Measurements from ENCODE around the gene CCDC157.

CCDC157 gene

GRCh38 chr22:30356449-30357235 is at the start of gene CCDC157, which contains the start of gene SF3A1:
Gene CCDC157, plus strand, starts transcription at chr22:30357007. Its CDS starts 8,994 bp downstream, at chr22:30366001.
Gene SF3A1, minus strand, starts transcription at chr22:30356894. Its CDS starts 102 bp downstream, at chr22:30356792.
- peak within 1 kb of the TSS; percentile 82 for H3K4me3 ChIP-seq (ENCODE audit: low read depth, low read length)
- no peak for TF ChIP-seq CTCF (IDR thresholded peaks at IDR 0.05; ENCODE audit: borderline replicate concordance, insufficient read depth, low read depth, low read length)

GRCh38 chr22:30307041-30307574 is 49.7 kb upstream of the CCDC157 start:
- no peak for TF ChIP-seq CTCF (IDR thresholded peaks at IDR 0.05; ENCODE audit: borderline replicate concordance, insufficient read depth, low read depth, low read length)
- H3K4me3 ChIP-seq (ENCODE audit: low read depth, low read length): no peak overlapping the region

- H3K4me3 ChIP-seq (ENCODE audit: low read depth, low read length): no peak overlapping the region
- no peak for TF ChIP-seq CTCF (IDR thresholded peaks at IDR 0.05; ENCODE audit: borderline replicate concordance, insufficient read depth, low read depth, low read length)
Measured at GRCh38 chr22:30308093-30308492, 48.7 kb upstream of the CCDC157 start.

GRCh38 chr22:30308518-30309230 is 48.1 kb upstream of the CCDC157 start:
- no peak for TF ChIP-seq CTCF (IDR thresholded peaks at IDR 0.05; ENCODE audit: borderline replicate concordance, insufficient read depth, low read depth, low read length)
- no peak overlapping the region for H3K4me3 ChIP-seq (ENCODE audit: low read depth, low read length)

- no peak overlapping the region for H3K4me3 ChIP-seq (ENCODE audit: low read depth, low read length)
- no peak for TF ChIP-seq CTCF (IDR thresholded peaks at IDR 0.05; ENCODE audit: borderline replicate concordance, insufficient read depth, low read depth, low read length)
Measured at GRCh38 chr22:30309951-30310741, 46.7 kb upstream of the CCDC157 start.

- no peak for TF ChIP-seq CTCF (IDR thresholded peaks at IDR 0.05; ENCODE audit: borderline replicate concordance, insufficient read depth, low read depth, low read length)
- H3K4me3 ChIP-seq (ENCODE audit: low read depth, low read length): no peak overlapping the region
Measured at GRCh38 chr22:30310881-30311771, 45.7 kb upstream of the CCDC157 start.

Measured in GM12875 (cell line).